Activated T-helper 1 cell treated with Interleukin-2 at 50 U/mL for 16 hours (primary cell): Measurements from ENCODE around the gene POLR2F.
"Not testable (repeated sequence)": the region's sequence is repeated elsewhere in the genome, so short reads cannot be mapped to it uniquely, and the experiment has no call there.

ENCODE experiments used
- DNase-seq: peaks from one replicate; pipeline ENCODE4 v3.0.0-alpha.2; 2020; ENCODE audit warnings: low read depth

POLR2F gene

GRCh38 chr22:37925330-37925729, 28.2 kb upstream of the POLR2F start:
- no peak for DNase-seq

GRCh38 chr22:37925767-37926166, 27.7 kb upstream of the POLR2F start:
- no peak for DNase-seq

- no peak for DNase-seq
These were observed 27.1 kb upstream of the POLR2F start for GRCh38 chr22:37926358-37926757.

GRCh38 chr22:37926771-37927636, 26.5 kb upstream of the POLR2F start:
- no peak for DNase-seq

GRCh38 chr22:37927637-37927936, 25.9 kb upstream of the POLR2F start:
- DNase-seq = no peak

- no peak for DNase-seq
These were observed 24.1 kb upstream of the POLR2F start for GRCh38 chr22:37929390-37929789.

GRCh38 chr22:37930270-37930951, 23.1 kb upstream of the POLR2F start:
- DNase-seq = no peak

GRCh38 chr22:37930952-37931440, 22.5 kb upstream of the POLR2F start:
- no peak for DNase-seq

- no peak for DNase-seq
These were observed 21.6 kb upstream of the POLR2F start for GRCh38 chr22:37931893-37932389.

GRCh38 chr22:37932401-37932800, 21.1 kb upstream of the POLR2F start:
- DNase-seq = no peak

GRCh38 chr22:37932821-37933578, 20.5 kb upstream of the POLR2F start:
- DNase-seq = no peak

- DNase-seq = peak; percentile 68
These were observed 19.7 kb upstream of the POLR2F start for GRCh38 chr22:37933711-37934376.

GRCh38 chr22:37940698-37941376, 12.7 kb upstream of the POLR2F start:
- no peak for DNase-seq

- DNase-seq = no peak
These were observed 11.4 kb upstream of the POLR2F start for GRCh38 chr22:37942133-37942532.

GRCh38 chr22:37943136-37943824, 10.2 kb upstream of the POLR2F start:
- no peak for DNase-seq

GRCh38 chr22:37943825-37944198, 9.7 kb upstream of the POLR2F start:
- no peak for DNase-seq

- DNase-seq = not testable (repeated sequence)
These were observed 9.1 kb upstream of the POLR2F start for GRCh38 chr22:37944423-37944822.

- DNase-seq = not testable (repeated sequence)
These were observed 6.2 kb upstream of the POLR2F start for GRCh38 chr22:37947142-37947795.

- no peak for DNase-seq
These were observed 2.2 kb upstream of the POLR2F start for GRCh38 chr22:37951305-37951704.

GRCh38 chr22:37952629-37953028, 870 bp upstream of the POLR2F start:
- not testable (repeated sequence) for DNase-seq
